IMR-90 (cell line): Measurements from ENCODE around the gene PRKRIP1.

Experiments
- BHLHE40 ChIP-seq: fragments of 150-350 bp; IDR thresholded peaks from 2 replicates; pipeline ENCODE4 v1.6.1; 2016; ENCODE audit warnings: mild to moderate bottlenecking, low read depth, low read length
- MAFK ChIP-seq: IDR thresholded peaks from 2 replicates; pipeline ENCODE4 v1.6.1; 2012; ENCODE audit warnings: low read depth, low read length, improper control_type of control experiment
- POLR2A ChIP-seq: IDR thresholded peaks from 2 replicates; pipeline ENCODE4 v1.6.1; 2012; ENCODE audit warnings: mild to moderate bottlenecking, low read depth, low read length
- RCOR1 ChIP-seq: IDR thresholded peaks from 2 replicates; pipeline ENCODE4 v1.6.1; 2012; ENCODE audit warnings: mild to moderate bottlenecking, low read length, improper control_type of control experiment; ENCODE audit not compliant: insufficient replicate concordance
- TF ChIP-seq, protein P1 (sequence below): conservative IDR thresholded peaks from 2 replicates; pipeline ENCODE4 v1.5.1; 2012; ENCODE audit warnings: mild to moderate bottlenecking, low read depth, low read length, improper control_type of control experiment
- TF ChIP-seq, protein P2 (sequence below): fragments of 150-350 bp; IDR thresholded peaks from 2 replicates; pipeline ENCODE4 v1.6.1; 2016; ENCODE audit warnings: low read depth, mild to moderate bottlenecking, low read length, moderate library complexity, borderline replicate concordance

DNA sequence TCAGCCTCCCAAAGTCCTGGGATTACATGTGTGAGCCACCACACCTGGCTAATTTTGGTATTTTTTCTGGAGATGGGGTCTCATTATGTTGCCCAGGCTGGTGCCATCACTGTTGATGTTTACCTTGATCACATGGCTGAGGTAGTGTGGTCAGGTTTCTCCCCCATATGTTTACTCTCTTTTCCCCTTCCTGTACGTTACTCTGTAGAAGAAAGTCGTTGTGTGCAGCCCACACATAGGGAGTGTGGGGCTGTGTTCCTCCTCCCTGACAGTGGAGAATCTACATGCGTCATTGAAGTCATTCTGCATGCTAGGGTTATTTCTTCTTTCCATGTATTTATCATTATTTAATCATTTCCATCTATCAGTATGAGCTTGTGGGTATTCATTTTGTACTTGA, 20.9 kb downstream of the PRKRIP1 start:
- TF ChIP-seq, protein P1, sequence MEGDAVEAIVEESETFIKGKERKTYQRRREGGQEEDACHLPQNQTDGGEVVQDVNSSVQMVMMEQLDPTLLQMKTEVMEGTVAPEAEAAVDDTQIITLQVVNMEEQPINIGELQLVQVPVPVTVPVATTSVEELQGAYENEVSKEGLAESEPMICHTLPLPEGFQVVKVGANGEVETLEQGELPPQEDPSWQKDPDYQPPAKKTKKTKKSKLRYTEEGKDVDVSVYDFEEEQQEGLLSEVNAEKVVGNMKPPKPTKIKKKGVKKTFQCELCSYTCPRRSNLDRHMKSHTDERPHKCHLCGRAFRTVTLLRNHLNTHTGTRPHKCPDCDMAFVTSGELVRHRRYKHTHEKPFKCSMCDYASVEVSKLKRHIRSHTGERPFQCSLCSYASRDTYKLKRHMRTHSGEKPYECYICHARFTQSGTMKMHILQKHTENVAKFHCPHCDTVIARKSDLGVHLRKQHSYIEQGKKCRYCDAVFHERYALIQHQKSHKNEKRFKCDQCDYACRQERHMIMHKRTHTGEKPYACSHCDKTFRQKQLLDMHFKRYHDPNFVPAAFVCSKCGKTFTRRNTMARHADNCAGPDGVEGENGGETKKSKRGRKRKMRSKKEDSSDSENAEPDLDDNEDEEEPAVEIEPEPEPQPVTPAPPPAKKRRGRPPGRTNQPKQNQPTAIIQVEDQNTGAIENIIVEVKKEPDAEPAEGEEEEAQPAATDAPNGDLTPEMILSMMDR = no peak
- no peak for TF ChIP-seq MAFK
- no peak for TF ChIP-seq POLR2A
- no peak for TF ChIP-seq BHLHE40
- no peak for TF ChIP-seq RCOR1
- TF ChIP-seq, protein P2, sequence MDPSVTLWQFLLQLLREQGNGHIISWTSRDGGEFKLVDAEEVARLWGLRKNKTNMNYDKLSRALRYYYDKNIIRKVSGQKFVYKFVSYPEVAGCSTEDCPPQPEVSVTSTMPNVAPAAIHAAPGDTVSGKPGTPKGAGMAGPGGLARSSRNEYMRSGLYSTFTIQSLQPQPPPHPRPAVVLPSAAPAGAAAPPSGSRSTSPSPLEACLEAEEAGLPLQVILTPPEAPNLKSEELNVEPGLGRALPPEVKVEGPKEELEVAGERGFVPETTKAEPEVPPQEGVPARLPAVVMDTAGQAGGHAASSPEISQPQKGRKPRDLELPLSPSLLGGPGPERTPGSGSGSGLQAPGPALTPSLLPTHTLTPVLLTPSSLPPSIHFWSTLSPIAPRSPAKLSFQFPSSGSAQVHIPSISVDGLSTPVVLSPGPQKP = no peak
